GM12878 (cell line): Measurements from ENCODE around the gene CD3G. TPM values are rescaled to one million over a fixed set of nuclear protein-coding genes. Genes with fewer than 3 reads are reported as not detected.

ENCODE experiments used
- ATAC-seq: fragments of 200-7000 bp; cut with Tn5 transposase; 3 replicates; pipeline ENCODE4 v1.9.1; 2020; ENCODE audit warnings: mild to moderate bottlenecking, moderate library complexity
- BruUV-seq: library from RNA; stranded (reverse); fragments of 400-500 nt; replicated peaks from 2 replicates; lab custom pipeline; 2021; lab: Mats Ljungman, UMichigan
- CTCF ChIA-PET: fragments of 300-600 bp; sonication (Branson Sonifier 250); formaldehyde crosslinking; extraction: SDS; loops from one replicate; lab custom pipeline; 2021; ENCODE audit warnings: inconsistent platforms; lab: Yijun Ruan, JAX
- POLR2A ChIA-PET: fragments of 350-600 bp; formaldehyde crosslinking; extraction: SDS; loops from one replicate; lab custom pipeline; 2021; ENCODE audit warnings: inconsistent platforms; lab: Charles Lee
- RAD21 ChIA-PET: fragments of 300-600 bp; sonication (Branson Sonifier 250); formaldehyde crosslinking; loops from one replicate; lab custom pipeline; 2023; ENCODE audit warnings: antibody characterized with exemption; ENCODE audit not compliant: unreplicated experiment; lab: Charles Lee
- SMC1A ChIA-PET: fragments of 300-600 bp; sonication (Branson Sonifier 250); formaldehyde crosslinking; loops from one replicate; lab custom pipeline; 2023; ENCODE audit not compliant: unreplicated experiment, uncharacterized antibody; lab: Charles Lee
- DNase-seq: peaks from one replicate; pipeline ENCODE4 v3.0.0-alpha.2; 2011; ENCODE audit warnings: low read depth, low spot score
- FAIRE-seq: peaks from 3 replicates; lab custom pipeline; 2011; peaks lifted over from hg19 to GRCh38; lab: Jason Lieb, UNC
- H2AFZ ChIP-seq: 2 replicates; pipeline ENCODE4 v1.6.0; 2011; ENCODE audit warnings: low read depth, low read length, control low read depth; ENCODE audit not compliant: control insufficient read depth
- H3K27ac ChIP-seq: 2 replicates; pipeline ENCODE4 v1.5.1; 2011; ENCODE audit warnings: control low read depth; ENCODE audit not compliant: control insufficient read depth, insufficient read depth
- H3K27me3 ChIP-seq, 2 experiments: replicated peaks in 1 of 2; 2 replicates each; pipeline versions ENCODE4 v1.6.0 to v1.6.1; 2011; ENCODE audit warnings: low read length in 1 of 2; ENCODE audit not compliant: control insufficient read depth in 2 of 2, insufficient read depth in 2 of 2
- H3K36me3 ChIP-seq, 2 experiments: 2 replicates each; pipeline ENCODE4 v1.5.1; 2011; ENCODE audit warnings: low read length in 1 of 2; ENCODE audit not compliant: control insufficient read depth in 2 of 2, insufficient read depth in 2 of 2
- H3K4me1 ChIP-seq: 2 replicates; pipeline ENCODE4 v1.6.1; 2011; ENCODE audit warnings: mild to moderate bottlenecking, low read length, moderate library complexity, mixed read lengths; ENCODE audit not compliant: control insufficient read depth, insufficient read depth
- H3K4me2 ChIP-seq: 2 replicates; pipeline ENCODE4 v1.6.0; 2011; ENCODE audit warnings: control low read depth; ENCODE audit not compliant: control insufficient read depth, insufficient read depth
- H3K4me3 ChIP-seq: fragments of 200-600 bp; sonication (generic); 2 replicates; pipeline ENCODE4 v1.5.1; 2016
- H3K79me2 ChIP-seq: 2 replicates; pipeline ENCODE4 v1.6.0; 2011; ENCODE audit warnings: low read length; ENCODE audit not compliant: control insufficient read depth, insufficient read depth
- H3K9ac ChIP-seq: 2 replicates; pipeline ENCODE4 v1.8.0; 2011; ENCODE audit warnings: low read length, control low read depth, mixed read lengths; ENCODE audit not compliant: control insufficient read depth, insufficient read depth
- H3K9me3 ChIP-seq: replicated peaks from 3 replicates; pipeline ENCODE4 v1.5.1; 2011; ENCODE audit warnings: mild to moderate bottlenecking, low read length; ENCODE audit not compliant: control insufficient read depth, insufficient read depth
- H4K20me1 ChIP-seq: 2 replicates; pipeline ENCODE4 v1.6.0; 2011; ENCODE audit not compliant: control insufficient read depth, insufficient read depth
- SMAD1 ChIP-seq: fragments of 450-650 bp; IDR thresholded peaks from 2 replicates; pipeline ENCODE4 v1.6.1; 2018; ENCODE audit warnings: mild to moderate bottlenecking, low read depth; ENCODE audit not compliant: partially characterized antibody
- SRF ChIP-seq, 2 experiments: IDR thresholded peaks; 2 replicates each; pipeline ENCODE4 v1.6.1; 2011; ENCODE audit warnings: low read depth in 2 of 2, low read length in 2 of 2, mild to moderate bottlenecking in 1 of 2, moderate library complexity in 1 of 2
- TAF1 ChIP-seq: IDR thresholded peaks from 2 replicates; pipeline ENCODE4 v1.6.1; 2011; ENCODE audit warnings: mild to moderate bottlenecking, low read depth, low read length, borderline replicate concordance
- WGBS: methylation state at CpG from one replicate; pipeline ENCODE4 v1.1.6; 2016; ENCODE audit warnings: low lambda C conversion rate; ENCODE audit not compliant: insufficient replicate concordance, insufficient coverage; ENCODE audit errors: missing lambda C conversion rate; 5-methylcytosine and 5-hydroxymethylcytosine counted together
- in situ Hi-C: fragments of 300-500 bp; cut with MboI; formaldehyde crosslinking; loops from 9 replicates; pipeline ENCODE4 v1.14.3; 2018; ENCODE audit warnings: mixed read lengths
- intact Hi-C: fragments of 100-400 bp; cut with micrococcal nuclease; formaldehyde crosslinking; loops from one replicate; pipeline ENCODE4 v1.14.2; 2022; ENCODE audit not compliant: unreplicated experiment
- polyA plus RNA-seq, 11 experiments: library from polyadenylated mRNA; depleted of rRNA in 4 of 11; unstranded in 6 of 11; stranded (reverse) in 5 of 11; fragments of >200 nt; fragmentation: Nextera tagmentation in 4 of 11; fragmentation: Illumina TruSeq in 1 of 11; extraction: Ambion mirVana in 4 of 11; extraction: Trizol in 1 of 11; gene quantifications; 1 replicate in 1 of 11; 2 replicates in 10 of 11; pipeline versions ENCODE4 v1.2.1 to v1.2.3, GENCODE V29; 2011 to 2016; ENCODE audit warnings: inconsistent platforms in 2 of 11, missing spikeins in 2 of 11, low read depth in 1 of 11
- total RNA-seq, 4 experiments: library from RNA; depleted of rRNA in 3 of 4; stranded (reverse); fragments of >200 nt in 3 of 4; fragmentation: Illumina TruSeq in 1 of 4; extraction: Trizol in 1 of 4; gene quantifications; 2 replicates each; pipeline versions ENCODE4 v1.2.1 to v1.2.3, GENCODE V29; 2013 to 2021
- TF ChIP-seq, protein P1 (sequence below): fragments of 450-650 bp; IDR thresholded peaks from 2 replicates; pipeline ENCODE4 v1.6.1; 2017; ENCODE audit warnings: mild to moderate bottlenecking, moderate library complexity

Gene CD3G
- total and polyA plus RNA-seq, 10 of the 15 experiments (the other 5 are each of a cell fraction or from before 2014, with no cell fraction given), result 0.10 to 0.16 (median 0.13) TPM; not detected in 7

DNA sequence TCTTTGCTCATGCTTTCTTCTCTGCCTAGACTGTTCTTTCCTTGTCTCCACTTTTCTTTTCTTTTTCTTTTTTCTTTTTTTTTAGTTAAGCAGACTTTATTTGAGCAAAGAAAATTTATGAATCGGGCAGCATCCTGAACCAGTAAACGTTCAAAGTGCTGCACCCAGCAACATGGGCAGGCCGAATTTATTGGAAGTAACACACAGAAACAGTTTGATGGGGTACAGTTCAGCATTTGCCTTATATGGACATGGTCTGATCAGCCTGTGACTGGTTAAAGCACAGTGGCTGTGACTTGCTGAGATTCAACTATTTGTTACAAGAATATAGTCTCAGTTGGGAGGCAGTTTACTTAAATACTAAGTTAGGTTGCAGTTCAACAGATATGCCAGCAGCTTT is 23.6 kb upstream of the CD3G start:
- Histone ChIP-seq H3K27ac (no peak overlapping the region), H3K79me2 (no peaks in the 10 kb centered on the region)

More for the DNA sequence above, 23.6 kb upstream of the CD3G start:
- ATAC-seq (no peak), FAIRE-seq (no peak), DNase-seq (no peak)
- H4K20me1 ChIP-seq, result no peaks in the 10 kb centered on the region
- H3K27me3 ChIP-seq, result no peaks in the 10 kb centered on the region
- H3K9ac ChIP-seq, result no peak overlapping the region
- SMC1A ChIA-PET, result no interaction called here
- in situ Hi-C loops, result no loop called here
- 45% methylated on average over 3 of the region's 3 CpGs for WGBS
- H3K4me1 ChIP-seq, result peaks cover 28% of the 10 kb centered on the region
- POLR2A ChIA-PET, result no interaction called here
- RAD21 ChIA-PET, result interaction anchor here (1.2 kb wide), 1 partner anchor 20 kb away, joined by 5 read pairs; no protein-coding TSS in a partner anchor
- no peak overlapping the region for H3K4me3 ChIP-seq
- H3K4me2 ChIP-seq, result no peak overlapping the region
- no peak overlapping the region for H2AFZ ChIP-seq
- no TSS peak for BruUV-seq
- intact Hi-C loops, result no loop called here
- no peaks in the 10 kb centered on the region for H3K36me3 ChIP-seq
- no peaks in the 10 kb centered on the region for H3K9me3 ChIP-seq
- TF ChIP-seq SRF (IDR thresholded peaks at IDR 0.05; ENCODE audit: low read depth in 2 of 2, low read length in 2 of 2), result peak; percentile 75 to 89
- TF ChIP-seq SMAD1, result no peak
- TF ChIP-seq, protein P1, sequence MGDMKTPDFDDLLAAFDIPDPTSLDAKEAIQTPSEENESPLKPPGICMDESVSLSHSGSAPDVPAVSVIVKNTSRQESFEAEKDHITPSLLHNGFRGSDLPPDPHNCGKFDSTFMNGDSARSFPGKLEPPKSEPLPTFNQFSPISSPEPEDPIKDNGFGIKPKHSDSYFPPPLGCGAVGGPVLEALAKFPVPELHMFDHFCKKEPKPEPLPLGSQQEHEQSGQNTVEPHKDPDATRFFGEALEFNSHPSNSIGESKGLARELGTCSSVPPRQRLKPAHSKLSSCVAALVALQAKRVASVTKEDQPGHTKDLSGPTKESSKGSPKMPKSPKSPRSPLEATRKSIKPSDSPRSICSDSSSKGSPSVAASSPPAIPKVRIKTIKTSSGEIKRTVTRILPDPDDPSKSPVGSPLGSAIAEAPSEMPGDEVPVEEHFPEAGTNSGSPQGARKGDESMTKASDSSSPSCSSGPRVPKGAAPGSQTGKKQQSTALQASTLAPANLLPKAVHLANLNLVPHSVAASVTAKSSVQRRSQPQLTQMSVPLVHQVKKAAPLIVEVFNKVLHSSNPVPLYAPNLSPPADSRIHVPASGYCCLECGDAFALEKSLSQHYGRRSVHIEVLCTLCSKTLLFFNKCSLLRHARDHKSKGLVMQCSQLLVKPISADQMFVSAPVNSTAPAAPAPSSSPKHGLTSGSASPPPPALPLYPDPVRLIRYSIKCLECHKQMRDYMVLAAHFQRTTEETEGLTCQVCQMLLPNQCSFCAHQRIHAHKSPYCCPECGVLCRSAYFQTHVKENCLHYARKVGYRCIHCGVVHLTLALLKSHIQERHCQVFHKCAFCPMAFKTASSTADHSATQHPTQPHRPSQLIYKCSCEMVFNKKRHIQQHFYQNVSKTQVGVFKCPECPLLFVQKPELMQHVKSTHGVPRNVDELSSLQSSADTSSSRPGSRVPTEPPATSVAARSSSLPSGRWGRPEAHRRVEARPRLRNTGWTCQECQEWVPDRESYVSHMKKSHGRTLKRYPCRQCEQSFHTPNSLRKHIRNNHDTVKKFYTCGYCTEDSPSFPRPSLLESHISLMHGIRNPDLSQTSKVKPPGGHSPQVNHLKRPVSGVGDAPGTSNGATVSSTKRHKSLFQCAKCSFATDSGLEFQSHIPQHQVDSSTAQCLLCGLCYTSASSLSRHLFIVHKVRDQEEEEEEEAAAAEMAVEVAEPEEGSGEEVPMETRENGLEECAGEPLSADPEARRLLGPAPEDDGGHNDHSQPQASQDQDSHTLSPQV, result no peak
- TF ChIP-seq TAF1, result no peak
- CTCF ChIA-PET, result interaction anchor here (1.1 kb wide), 1 partner anchor 122 kb away, joined by 5 read pairs; no protein-coding TSS in a partner anchor
